A673 (cell line): Measurements from ENCODE around the gene OR10AD1. TPM values are rescaled to one million over a fixed set of nuclear protein-coding genes. Genes with fewer than 3 reads are reported as not detected.

Experiments
- BruUV-seq: library from RNA; stranded (reverse); fragments of 400-500 nt; replicated peaks from 2 replicates; lab custom pipeline; 2021; lab: Mats Ljungman, UMichigan
- CTCF ChIA-PET: fragments of 300-600 bp; sonication (Branson Sonifier 250); formaldehyde crosslinking; loops from one replicate; lab custom pipeline; 2022; ENCODE audit warnings: antibody characterized with exemption; lab: Charles Lee
- POLR2A ChIA-PET: fragments of 300-600 bp; sonication (Branson Sonifier 250); formaldehyde crosslinking; loops from one replicate; lab custom pipeline; 2022; ENCODE audit warnings: antibody characterized with exemption; ENCODE audit not compliant: low non-redundant PET; lab: Charles Lee
- DNase-seq: peaks from one replicate; pipeline ENCODE4 v3.0.0-alpha.2; 2015; ENCODE audit warnings: low spot score
- H3K27ac ChIP-seq: fragments of 200-600 bp; sonication (generic); 2 replicates; pipeline ENCODE4 v1.5.1; 2016; ENCODE audit warnings: mixed run types, low read depth, mild to moderate bottlenecking, mixed read lengths, antibody characterized with exemption, low read length; ENCODE audit not compliant: poor library complexity, severe bottlenecking
- H3K27me3 ChIP-seq: fragments of 200-600 bp; sonication (generic); replicated peaks from 2 replicates; pipeline ENCODE4 v1.6.1; 2017; ENCODE audit warnings: mixed run types, low read depth, mild to moderate bottlenecking, mixed read lengths, antibody characterized with exemption, low read length; ENCODE audit not compliant: insufficient read depth, poor library complexity
- H3K36me3 ChIP-seq: fragments of 200-600 bp; sonication (generic); 2 replicates; pipeline ENCODE4 v1.6.1; 2016; ENCODE audit warnings: mixed run types, mild to moderate bottlenecking, mixed read lengths, antibody characterized with exemption, low read length; ENCODE audit not compliant: insufficient read depth, poor library complexity, severe bottlenecking
- H3K4me1 ChIP-seq: fragments of 200-600 bp; sonication (generic); 2 replicates; pipeline ENCODE4 v1.6.1; 2017; ENCODE audit warnings: mixed run types, mild to moderate bottlenecking, mixed read lengths, antibody characterized with exemption, low read length; ENCODE audit not compliant: insufficient read depth, poor library complexity, severe bottlenecking
- H3K4me3 ChIP-seq: fragments of 200-600 bp; sonication (generic); 2 replicates; pipeline ENCODE4 v1.5.1; 2016; ENCODE audit warnings: low read depth, mixed run types, mild to moderate bottlenecking, mixed read lengths, low read length; ENCODE audit not compliant: poor library complexity, severe bottlenecking
- H3K9me3 ChIP-seq: fragments of 200-600 bp; sonication (generic); 2 replicates; pipeline ENCODE4 v1.6.1; 2016; ENCODE audit warnings: mixed run types, low read depth, mild to moderate bottlenecking, mixed read lengths, antibody characterized with exemption, low read length; ENCODE audit not compliant: poor library complexity, severe bottlenecking
- EZH2 ChIP-seq: fragments of 200-600 bp; sonication (generic); IDR thresholded peaks from 2 replicates; pipeline ENCODE4 v1.6.1; 2017; ENCODE audit warnings: borderline replicate concordance, low read depth, mild to moderate bottlenecking, mixed read lengths, antibody characterized with exemption, low read length; ENCODE audit not compliant: poor library complexity, severe bottlenecking
- intact Hi-C: fragments of 100-400 bp; cut with micrococcal nuclease; formaldehyde crosslinking; loops from one replicate; pipeline ENCODE4 v1.10.0; 2022; ENCODE audit not compliant: unreplicated experiment
- total RNA-seq: library from RNA; stranded (reverse); gene quantifications from 2 replicates; pipeline ENCODE4 v1.2.3, GENCODE V29; 2021
- TF ChIP-seq, protein P1 (sequence below): fragments of 300-800, 200-600 bp; sonication (generic); conservative IDR thresholded peaks from 2 replicates; pipeline ENCODE4 v1.5.1; 2017; ENCODE audit warnings: low read depth, mild to moderate bottlenecking, antibody characterized with exemption, low read length, moderate library complexity, mixed read lengths

OR10AD1 gene
- total RNA-seq, 1 experiment from 2014 or later = not detected

DNA sequence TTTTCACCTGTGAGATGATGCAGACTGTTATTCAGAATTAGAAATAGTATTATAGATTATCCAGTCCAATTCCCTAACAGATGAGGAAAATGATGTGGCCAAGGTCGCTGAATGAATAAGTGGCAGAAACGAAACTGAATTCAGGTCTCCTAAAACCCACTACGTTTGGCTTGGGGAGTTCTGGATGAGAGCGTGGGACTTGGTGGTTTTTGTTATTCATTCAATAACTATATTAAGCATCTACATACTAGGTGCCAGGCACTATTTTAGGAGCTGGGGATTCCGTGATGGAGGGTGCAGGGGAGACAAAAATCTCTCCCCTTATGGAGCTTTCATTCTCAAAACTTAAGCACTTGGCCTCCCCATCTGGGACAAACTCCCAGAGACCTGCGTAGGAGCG, 20.5 kb downstream of the OR10AD1 start:
- ChIA-PET POLR2A (no interaction called here), CTCF (interaction anchor here (1.0 kb wide), 1 partner anchor 436 kb away, joined by 3 read pairs; no protein-coding TSS in a partner anchor)
- H3K4me1 ChIP-seq = peaks cover 30% of the 10 kb centered on the region
- H3K27me3 ChIP-seq = peaks cover 15% of the 10 kb centered on the region
- no peak overlapping the region for H3K27ac ChIP-seq
- H3K4me3 ChIP-seq = peak overlapping the region; percentile 67
- intact Hi-C loops = loop anchor here (10.0 kb wide), 4 partner anchors 178 to 432 kb away; partner anchors contain the start of genes COL2A1 and TMEM106C
- H3K36me3 ChIP-seq = no peaks in the 10 kb centered on the region
- TF ChIP-seq EZH2 = no peak
- TF ChIP-seq, protein P1, sequence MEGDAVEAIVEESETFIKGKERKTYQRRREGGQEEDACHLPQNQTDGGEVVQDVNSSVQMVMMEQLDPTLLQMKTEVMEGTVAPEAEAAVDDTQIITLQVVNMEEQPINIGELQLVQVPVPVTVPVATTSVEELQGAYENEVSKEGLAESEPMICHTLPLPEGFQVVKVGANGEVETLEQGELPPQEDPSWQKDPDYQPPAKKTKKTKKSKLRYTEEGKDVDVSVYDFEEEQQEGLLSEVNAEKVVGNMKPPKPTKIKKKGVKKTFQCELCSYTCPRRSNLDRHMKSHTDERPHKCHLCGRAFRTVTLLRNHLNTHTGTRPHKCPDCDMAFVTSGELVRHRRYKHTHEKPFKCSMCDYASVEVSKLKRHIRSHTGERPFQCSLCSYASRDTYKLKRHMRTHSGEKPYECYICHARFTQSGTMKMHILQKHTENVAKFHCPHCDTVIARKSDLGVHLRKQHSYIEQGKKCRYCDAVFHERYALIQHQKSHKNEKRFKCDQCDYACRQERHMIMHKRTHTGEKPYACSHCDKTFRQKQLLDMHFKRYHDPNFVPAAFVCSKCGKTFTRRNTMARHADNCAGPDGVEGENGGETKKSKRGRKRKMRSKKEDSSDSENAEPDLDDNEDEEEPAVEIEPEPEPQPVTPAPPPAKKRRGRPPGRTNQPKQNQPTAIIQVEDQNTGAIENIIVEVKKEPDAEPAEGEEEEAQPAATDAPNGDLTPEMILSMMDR = no peak
- no TSS peak for BruUV-seq
- no peak for DNase-seq
- no peaks in the 10 kb centered on the region for H3K9me3 ChIP-seq

DNA sequence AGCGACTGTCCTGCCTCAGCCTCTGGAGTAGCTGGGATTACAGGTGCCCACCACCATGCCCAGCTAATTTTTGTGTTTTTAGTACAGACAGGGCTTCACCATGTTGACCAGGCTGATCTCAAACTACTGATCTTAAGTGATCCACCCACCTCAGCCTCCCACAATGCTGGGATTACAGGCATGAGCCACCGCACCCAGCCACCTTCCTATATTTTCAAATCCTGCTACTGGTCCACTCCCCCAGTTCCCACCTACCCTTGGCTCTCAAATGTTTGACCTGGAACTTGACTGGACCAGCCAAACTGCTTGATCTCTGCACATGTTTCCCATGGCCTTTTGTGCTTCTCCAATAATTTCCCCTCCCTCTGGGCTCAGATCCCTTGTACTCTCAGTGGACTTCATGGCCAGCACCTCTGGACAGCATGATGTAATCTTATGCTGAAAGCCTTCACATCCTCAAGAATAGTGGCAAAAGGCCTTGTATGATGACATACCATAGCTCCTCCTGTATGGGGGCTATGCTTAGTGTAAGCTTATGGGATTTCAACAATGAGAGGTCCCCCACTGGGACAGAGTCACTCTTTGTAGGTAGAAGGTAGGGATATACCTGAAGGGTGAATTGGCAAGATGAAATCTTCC, 22.1 kb downstream of the OR10AD1 start:
- intact Hi-C loops = loop anchor here (10.0 kb wide), 4 partner anchors 176 to 434 kb away; partner anchors contain the start of genes COL2A1 and TMEM106C
- Histone ChIP-seq H3K27me3 (peaks cover 15% of the 10 kb centered on the region), H3K27ac (no peak overlapping the region), H3K4me1 (peaks cover 32% of the 10 kb centered on the region), H3K4me3 (no peak overlapping the region), H3K9me3 (no peaks in the 10 kb centered on the region), H3K36me3 (no peaks in the 10 kb centered on the region)
- DNase-seq = no peak
- no TSS peak for BruUV-seq
- ChIA-PET CTCF (no interaction called here), POLR2A (no interaction called here)
- no peak for TF ChIP-seq EZH2

DNA sequence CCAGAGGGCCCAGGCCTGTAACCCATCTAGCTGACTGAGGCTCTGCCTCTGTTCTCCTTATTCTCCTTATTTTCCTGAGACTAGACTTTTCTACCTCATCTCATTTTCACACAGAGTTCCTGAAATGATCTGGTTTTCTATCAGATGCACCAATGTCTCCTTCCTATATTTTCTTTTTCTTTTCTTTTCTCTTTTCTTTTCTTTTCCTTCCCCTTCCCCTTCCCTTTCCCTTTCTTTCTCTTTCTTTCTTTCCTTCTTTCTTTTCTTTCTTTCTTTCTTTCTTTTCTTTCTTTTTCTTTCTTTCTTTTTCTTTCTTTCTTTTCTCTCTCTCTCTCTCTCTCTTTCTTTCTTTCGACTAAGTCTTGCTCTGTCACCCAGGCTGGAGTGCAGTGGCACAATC, 22.7 kb downstream of the OR10AD1 start:
- Histone ChIP-seq H3K4me1 (peaks cover 34% of the 10 kb centered on the region), H3K9me3 (no peaks in the 10 kb centered on the region), H3K27ac (no peak overlapping the region), H3K27me3 (peaks cover 15% of the 10 kb centered on the region), H3K36me3 (no peaks in the 10 kb centered on the region), H3K4me3 (no peak overlapping the region)
- ChIA-PET CTCF (no interaction called here), POLR2A (no interaction called here)
- no peak for TF ChIP-seq EZH2
- TF ChIP-seq, protein P1 = no peak
- BruUV-seq = no TSS peak
- no peak for DNase-seq
- intact Hi-C loops = loop anchor here (10.0 kb wide), 4 partner anchors 176 to 434 kb away; partner anchors contain the start of genes COL2A1 and TMEM106C

DNA sequence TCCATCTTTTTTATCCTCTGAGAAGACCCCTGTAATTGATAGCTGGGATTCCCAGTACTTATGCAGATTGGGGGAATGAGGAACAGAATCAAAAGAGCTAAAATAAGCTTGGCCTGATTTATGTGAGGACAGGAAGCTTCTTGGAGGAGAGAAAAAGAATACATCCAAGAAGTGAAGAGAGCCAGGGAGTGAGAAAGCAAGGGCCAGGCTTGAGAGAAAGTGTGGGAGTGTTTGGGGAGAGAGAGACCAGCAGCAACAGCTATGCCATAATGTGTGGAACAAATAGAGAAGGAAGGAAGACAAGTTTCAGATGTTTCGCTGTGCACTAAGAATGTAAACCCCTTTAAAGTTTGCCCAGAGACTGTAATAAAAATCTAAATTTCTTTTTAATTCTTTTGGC, 23.6 kb downstream of the OR10AD1 start:
- Histone ChIP-seq H3K4me3 (no peak overlapping the region), H3K27me3 (peaks cover 12% of the 10 kb centered on the region), H3K9me3 (no peaks in the 10 kb centered on the region), H3K36me3 (no peaks in the 10 kb centered on the region), H3K27ac (no peak overlapping the region), H3K4me1 (peaks cover 26% of the 10 kb centered on the region)
- TF ChIP-seq, protein P1 = no peak
- no peak for TF ChIP-seq EZH2
- BruUV-seq = no TSS peak
- CTCF ChIA-PET = no interaction called here
- no peak for DNase-seq
- intact Hi-C loops = no loop called here
- POLR2A ChIA-PET = interaction anchor here (0.6 kb wide), 2 partner anchors 22 to 285 kb away, joined by 3 to 12 read pairs; partner anchors contain the start of gene ASB8
